ENCODE results near the gene MMEL1. TPM values are rescaled to one million over a fixed set of nuclear protein-coding genes. Genes with fewer than 3 reads are reported as not detected.

MMEL1 gene
- total and polyA plus RNA-seq, 2 donors (not counting 1 experiment from before 2014, with no cell fraction given), result 0.33 to 0.60 TPM

DNA sequence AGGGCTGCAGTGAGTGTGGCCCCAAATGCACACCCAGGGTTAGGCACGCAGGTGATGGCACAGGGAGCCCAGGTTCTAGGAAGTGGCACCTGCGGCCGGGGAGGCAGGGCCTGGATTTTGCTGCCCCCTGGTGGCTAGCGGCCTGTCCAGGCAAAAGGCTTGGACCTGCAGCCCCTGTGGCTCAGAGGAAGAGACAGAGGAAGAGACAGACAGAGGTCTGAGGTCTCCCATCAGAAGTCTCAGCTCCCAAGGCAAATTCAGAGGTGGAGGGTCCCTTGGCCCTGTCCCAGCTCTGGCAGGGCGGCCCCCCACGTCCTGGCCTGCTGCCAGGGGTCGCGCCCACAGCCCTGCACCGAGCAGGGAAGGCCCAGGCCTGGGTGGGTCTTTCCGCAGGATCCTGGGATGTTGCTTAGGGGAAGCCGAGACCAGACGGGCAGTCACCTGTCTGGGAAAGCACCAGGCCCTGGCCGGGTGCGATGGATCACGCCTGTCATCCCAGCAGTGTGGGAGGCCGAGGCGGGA lies 84.7 kb downstream of the MMEL1 start:
- Histone ChIP-seq H4K20me1 (ENCODE audit: control insufficient read depth, extremely low read depth, insufficient read depth, low read length) (no peaks in the 10 kb centered on the region), H2AFZ (ENCODE audit: low read length) (peak overlapping the region; percentile 41), H3K36me3 (ENCODE audit: control insufficient read depth, insufficient read depth, low read length) (no peaks in the 10 kb centered on the region), H3K27ac (ENCODE audit: insufficient read depth, low read length) (peak overlapping the region; percentile 43), H3K27me3 (ENCODE audit: control insufficient read depth, insufficient read depth, low read length) (no peaks in the 10 kb centered on the region), H3K4me2 (ENCODE audit: extremely low read depth, insufficient read depth, low read length) (peak overlapping the region; percentile 59), H3K9ac (ENCODE audit: insufficient read depth, low read length) (peak overlapping the region; percentile 55), H3K4me1 (ENCODE audit: control insufficient read depth, extremely low read depth, insufficient read depth, low read length) (peaks cover 14% of the 10 kb centered on the region), H3K4me3 (replicated peaks in 1 of 4; ENCODE audit: control extremely low read depth in 1 of 4, insufficient read depth in 1 of 4, low read depth in 3 of 4, low read length in 4 of 4) (peak overlapping the region in 1 of 4 experiments; percentile 4), H3K79me2 (ENCODE audit: control insufficient read depth, insufficient read depth, low read length) (no peaks in the 10 kb centered on the region), H3K9me3 (ENCODE audit: control insufficient read depth, insufficient read depth, low read depth, low read length) (no peaks in the 10 kb centered on the region)
- TF ChIP-seq, protein P1, sequence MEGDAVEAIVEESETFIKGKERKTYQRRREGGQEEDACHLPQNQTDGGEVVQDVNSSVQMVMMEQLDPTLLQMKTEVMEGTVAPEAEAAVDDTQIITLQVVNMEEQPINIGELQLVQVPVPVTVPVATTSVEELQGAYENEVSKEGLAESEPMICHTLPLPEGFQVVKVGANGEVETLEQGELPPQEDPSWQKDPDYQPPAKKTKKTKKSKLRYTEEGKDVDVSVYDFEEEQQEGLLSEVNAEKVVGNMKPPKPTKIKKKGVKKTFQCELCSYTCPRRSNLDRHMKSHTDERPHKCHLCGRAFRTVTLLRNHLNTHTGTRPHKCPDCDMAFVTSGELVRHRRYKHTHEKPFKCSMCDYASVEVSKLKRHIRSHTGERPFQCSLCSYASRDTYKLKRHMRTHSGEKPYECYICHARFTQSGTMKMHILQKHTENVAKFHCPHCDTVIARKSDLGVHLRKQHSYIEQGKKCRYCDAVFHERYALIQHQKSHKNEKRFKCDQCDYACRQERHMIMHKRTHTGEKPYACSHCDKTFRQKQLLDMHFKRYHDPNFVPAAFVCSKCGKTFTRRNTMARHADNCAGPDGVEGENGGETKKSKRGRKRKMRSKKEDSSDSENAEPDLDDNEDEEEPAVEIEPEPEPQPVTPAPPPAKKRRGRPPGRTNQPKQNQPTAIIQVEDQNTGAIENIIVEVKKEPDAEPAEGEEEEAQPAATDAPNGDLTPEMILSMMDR (conservative IDR thresholded peaks at IDR 0.05 in 1 of 2, IDR thresholded peaks at IDR 0.05 in 1 of 2; ENCODE audit: low read depth in 1 of 2, low read length in 2 of 2), result peak; percentile 88 to 95
- no peak for TF ChIP-seq EZH2 (IDR thresholded peaks at IDR 0.05; ENCODE audit: low read length, missing control alignments)
- peak; percentile 48 to 62 for DNase-seq (ENCODE audit: low read depth in 2 of 2)

DNA sequence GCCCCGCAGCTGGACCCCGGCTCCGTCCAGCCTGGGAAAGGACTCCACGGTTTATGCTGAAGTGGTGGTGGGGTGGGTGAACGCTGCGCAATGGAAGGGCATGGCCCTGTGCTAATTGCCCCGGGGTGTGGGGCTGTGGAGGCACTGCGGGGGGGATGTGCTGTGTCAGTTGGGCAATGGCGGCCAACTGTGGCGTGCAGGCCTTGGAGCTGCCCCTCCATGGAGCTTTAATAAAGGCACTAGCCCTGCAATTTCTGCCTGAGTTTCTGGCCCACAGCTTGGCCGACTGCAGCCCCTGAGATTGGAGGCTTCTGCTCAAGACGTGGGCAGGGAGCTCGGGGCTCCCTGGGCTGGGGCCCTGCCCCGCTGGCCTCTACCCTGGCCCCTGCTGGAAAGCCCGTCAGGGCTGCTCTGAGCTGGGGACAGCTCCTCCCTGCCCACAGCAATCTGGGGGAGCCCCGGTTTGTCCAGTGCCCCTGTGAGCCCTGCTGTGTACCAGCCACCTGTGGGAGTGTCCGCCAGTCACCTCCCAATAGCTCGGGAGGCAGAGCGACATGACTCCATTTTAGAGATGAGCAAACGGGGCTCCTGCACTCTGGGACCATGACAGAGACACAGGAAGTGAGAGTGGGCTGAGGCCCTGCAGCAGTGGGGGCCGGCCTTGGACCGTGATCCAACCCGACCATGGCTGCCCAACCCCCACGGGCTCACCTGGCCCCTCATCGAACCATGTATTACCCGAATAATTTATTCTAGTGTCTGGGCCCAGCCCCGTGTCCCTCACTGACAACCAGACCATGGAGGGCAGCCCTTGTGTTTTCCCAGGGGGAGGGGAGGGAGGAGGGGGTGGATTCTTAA lies 85.4 kb downstream of the MMEL1 start:
- Histone ChIP-seq H3K27me3 (ENCODE audit: control insufficient read depth, insufficient read depth, low read length) (no peaks in the 10 kb centered on the region), H3K79me2 (ENCODE audit: control insufficient read depth, insufficient read depth, low read length) (no peaks in the 10 kb centered on the region), H4K20me1 (ENCODE audit: control insufficient read depth, extremely low read depth, insufficient read depth, low read length) (no peaks in the 10 kb centered on the region), H3K4me2 (ENCODE audit: extremely low read depth, insufficient read depth, low read length) (peak overlapping the region; percentile 37), H3K9me3 (ENCODE audit: control insufficient read depth, insufficient read depth, low read depth, low read length) (no peaks in the 10 kb centered on the region), H2AFZ (ENCODE audit: low read length) (no peak overlapping the region), H3K4me1 (ENCODE audit: control insufficient read depth, extremely low read depth, insufficient read depth, low read length) (peaks cover 14% of the 10 kb centered on the region), H3K36me3 (ENCODE audit: control insufficient read depth, insufficient read depth, low read length) (no peaks in the 10 kb centered on the region), H3K27ac (ENCODE audit: insufficient read depth, low read length) (no peak overlapping the region), H3K9ac (ENCODE audit: insufficient read depth, low read length) (no peak overlapping the region), H3K4me3 (replicated peaks in 1 of 4; ENCODE audit: control extremely low read depth in 1 of 4, insufficient read depth in 1 of 4, low read depth in 3 of 4, low read length in 4 of 4) (peak overlapping the region in 2 of 4 experiments; percentile 57 to 63)
- no peak for DNase-seq (ENCODE audit: low read depth in 2 of 2)
- TF ChIP-seq EZH2 (IDR thresholded peaks at IDR 0.05; ENCODE audit: low read length, missing control alignments), result no peak
- TF ChIP-seq, protein P1 (conservative IDR thresholded peaks at IDR 0.05 in 1 of 2, IDR thresholded peaks at IDR 0.05 in 1 of 2; ENCODE audit: low read depth in 1 of 2, low read length in 2 of 2), result no peak

DNA sequence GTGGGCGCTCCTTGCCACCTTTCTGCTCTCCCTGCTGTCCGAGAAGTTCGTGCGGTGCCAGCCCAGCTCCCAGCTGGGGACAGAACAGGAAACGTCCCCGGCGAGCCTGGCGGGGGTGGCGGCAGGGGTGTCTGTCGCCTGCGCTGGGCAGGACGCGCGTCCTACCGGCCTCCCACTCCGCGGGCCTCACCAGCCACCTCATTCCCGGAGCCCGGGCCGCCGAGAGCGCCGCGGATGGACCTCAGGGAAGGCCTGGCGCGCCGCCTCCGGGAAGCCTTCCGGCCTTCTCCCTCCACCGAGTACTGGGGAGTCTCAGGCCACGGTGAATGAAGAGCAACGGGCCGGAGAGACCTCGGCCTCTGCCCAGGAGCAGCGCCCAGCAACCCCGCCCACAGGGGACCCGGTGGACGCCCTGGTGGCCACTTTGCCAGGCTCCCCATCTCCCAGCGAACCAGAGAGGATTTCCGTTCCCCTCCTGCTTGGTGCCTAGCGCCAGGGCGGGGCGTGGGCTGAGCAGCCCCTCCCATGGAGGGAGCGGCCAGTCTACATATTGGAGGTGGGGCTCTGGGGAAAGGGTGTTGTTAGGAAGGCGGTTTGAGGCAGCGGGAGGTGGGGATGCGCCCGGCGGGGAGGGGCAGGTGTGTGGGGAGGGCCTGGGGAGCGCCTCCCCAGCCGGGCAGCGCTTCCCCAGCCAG lies 86.2 kb downstream of the MMEL1 start:
- no peak for TF ChIP-seq EZH2 (IDR thresholded peaks at IDR 0.05; ENCODE audit: low read length, missing control alignments)
- TF ChIP-seq, protein P1 (conservative IDR thresholded peaks at IDR 0.05 in 1 of 2, IDR thresholded peaks at IDR 0.05 in 1 of 2; ENCODE audit: low read depth in 1 of 2, low read length in 2 of 2), result no peak
- peak overlapping the region; percentile 60 for H3K9ac ChIP-seq (ENCODE audit: insufficient read depth, low read length)
- no peaks in the 10 kb centered on the region for H3K79me2 ChIP-seq (ENCODE audit: control insufficient read depth, insufficient read depth, low read length)
- no peaks in the 10 kb centered on the region for H3K27me3 ChIP-seq (ENCODE audit: control insufficient read depth, insufficient read depth, low read length)
- H3K9me3 ChIP-seq (ENCODE audit: control insufficient read depth, insufficient read depth, low read depth, low read length), result no peaks in the 10 kb centered on the region
- peak overlapping the region; percentile 81 for H3K4me2 ChIP-seq (ENCODE audit: extremely low read depth, insufficient read depth, low read length)
- H3K27ac ChIP-seq (ENCODE audit: insufficient read depth, low read length), result peak overlapping the region; percentile 25
- peak; percentile 65 to 70 for DNase-seq (ENCODE audit: low read depth in 2 of 2)
- H3K36me3 ChIP-seq (ENCODE audit: control insufficient read depth, insufficient read depth, low read length), result no peaks in the 10 kb centered on the region
- peaks cover 14% of the 10 kb centered on the region for H3K4me1 ChIP-seq (ENCODE audit: control insufficient read depth, extremely low read depth, insufficient read depth, low read length)
- H3K4me3 ChIP-seq (replicated peaks in 1 of 4; ENCODE audit: control extremely low read depth in 1 of 4, insufficient read depth in 1 of 4, low read depth in 3 of 4, low read length in 4 of 4), result peak overlapping the region; percentile 22 to 63 (median 53)
- H2AFZ ChIP-seq (ENCODE audit: low read length), result peak overlapping the region; percentile 35
- no peaks in the 10 kb centered on the region for H4K20me1 ChIP-seq (ENCODE audit: control insufficient read depth, extremely low read depth, insufficient read depth, low read length)

All from fibroblast of lung (primary cell).